ENCODE measurements around the gene BACH2.
"Not testable (repeated sequence)": the region's sequence is repeated elsewhere in the genome, so short reads cannot be mapped to it uniquely, and the experiment has no call there.

Gene BACH2
- total RNA-seq, result 72.9 to 112 reads per million in 2 donors

DNA sequence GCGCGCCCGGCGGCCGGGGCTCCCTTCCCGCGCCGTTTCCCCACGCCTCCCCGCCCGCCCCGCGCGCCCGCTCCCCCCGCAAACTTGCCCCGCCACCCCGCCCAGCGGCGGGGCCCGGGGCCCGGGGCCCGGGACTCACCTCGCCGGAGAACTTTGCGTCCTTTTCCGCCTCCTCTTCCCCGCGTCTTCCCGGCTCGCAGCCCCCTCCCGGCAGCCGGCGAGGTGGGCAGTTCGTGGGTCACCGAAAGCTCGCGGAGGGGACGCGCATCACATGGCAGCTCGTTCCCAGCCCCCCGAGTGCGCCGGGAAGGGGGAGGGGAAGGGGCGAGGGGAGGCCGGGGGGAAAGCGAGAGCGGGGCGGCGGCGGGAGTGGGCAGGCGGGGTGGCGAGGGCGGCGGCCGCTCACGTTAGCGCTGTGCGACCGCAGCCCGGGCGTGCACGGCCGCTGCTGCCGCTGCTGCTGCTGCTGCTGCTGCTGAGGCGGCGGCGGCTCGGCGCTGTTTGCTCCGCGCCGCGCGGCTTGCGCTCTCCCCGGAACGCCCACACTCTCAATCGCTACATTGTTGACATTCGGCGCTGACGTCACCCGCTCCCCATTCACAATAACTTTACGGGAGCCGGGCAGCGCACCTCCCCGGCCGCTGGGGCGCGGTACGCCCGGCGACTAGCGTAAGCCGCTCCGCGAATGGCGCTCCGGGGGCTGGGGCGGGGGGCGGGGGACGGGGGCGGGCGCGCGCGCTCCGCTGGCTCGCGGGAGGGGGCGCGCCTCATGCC lies at the start of gene BACH2:
TSS of gene BACH2 (minus strand) at position 503 of the 774 bp plus-strand sequence. CDS start 287,999 bp downstream, outside the sequence.
- peak; percentile 93 for DNase-seq

DNA sequence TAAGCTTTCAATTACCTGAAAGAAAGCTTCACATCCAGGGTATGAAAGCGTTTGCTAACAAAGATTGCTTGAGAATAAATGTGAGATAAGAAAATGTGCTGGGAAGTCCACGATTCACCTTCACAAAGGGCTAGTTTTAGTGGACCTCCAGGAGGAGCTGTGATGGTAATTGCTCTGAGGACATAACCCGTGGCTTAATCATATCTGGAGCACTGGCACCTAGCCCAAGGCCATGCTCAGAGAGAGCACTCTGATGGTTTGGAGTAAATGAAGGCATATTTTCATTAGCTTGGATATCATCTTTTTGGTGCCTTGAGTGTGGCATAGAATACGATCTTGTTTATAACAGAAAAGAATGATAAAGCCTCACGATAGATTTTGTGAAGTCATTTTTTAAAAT lies 46.9 kb upstream of the BACH2 start:
- DNase-seq, result no peak

DNA sequence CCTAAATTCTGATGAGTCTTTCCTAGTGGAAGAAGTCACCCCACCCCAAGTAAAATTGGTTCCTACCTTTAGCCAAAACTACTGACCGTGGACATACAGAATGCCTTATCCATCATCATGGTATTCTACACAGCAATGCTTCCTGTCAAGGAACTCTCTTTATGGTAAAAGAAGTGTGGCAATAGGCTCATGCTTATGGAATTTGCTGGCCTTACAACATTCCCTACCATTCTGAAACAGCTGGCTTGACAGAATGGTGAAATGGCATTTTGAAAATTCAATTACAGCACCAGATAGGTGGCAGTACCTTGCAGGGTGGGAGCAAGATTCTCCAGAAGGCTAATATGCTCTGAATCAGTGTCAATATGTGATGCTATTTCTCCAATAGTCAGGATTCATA lies 41.8 kb upstream of the BACH2 start:
- DNase-seq, result no peak

DNA sequence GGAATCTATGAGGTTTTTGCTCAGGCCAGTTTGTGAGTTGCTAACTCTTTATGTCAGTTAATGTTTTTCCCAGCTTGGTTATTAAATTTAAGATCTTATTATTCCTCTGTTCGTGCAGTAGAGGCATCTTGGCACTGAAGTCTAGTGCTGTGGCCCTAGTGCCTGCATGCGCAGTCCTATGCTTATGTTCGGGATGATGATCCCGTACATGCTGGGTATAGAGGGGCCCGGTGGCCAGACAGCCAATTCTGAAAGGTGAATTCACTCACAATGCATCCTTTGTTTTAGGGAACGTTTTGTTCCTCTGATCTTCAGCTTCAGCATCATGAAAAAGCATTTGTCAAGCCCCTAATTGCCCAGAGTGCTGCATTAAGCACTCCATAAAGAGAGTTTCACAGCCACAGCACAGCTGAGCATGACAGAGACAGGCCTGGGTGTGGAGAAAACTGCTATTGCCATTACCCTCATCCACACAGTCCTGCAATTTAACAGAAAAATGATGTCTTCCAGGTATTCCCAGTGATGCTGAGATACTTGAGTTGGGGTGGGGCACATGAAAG lies 39.8 kb upstream of the BACH2 start:
- no peak for DNase-seq

GRCh38 chr6:90333928-90334327 lies 37.3 kb upstream of the BACH2 start:
- DNase-seq, result no peak

- not testable (repeated sequence) for DNase-seq
Measured at GRCh38 chr6:90332978-90333543, 36.4 kb upstream of the BACH2 start.

DNA sequence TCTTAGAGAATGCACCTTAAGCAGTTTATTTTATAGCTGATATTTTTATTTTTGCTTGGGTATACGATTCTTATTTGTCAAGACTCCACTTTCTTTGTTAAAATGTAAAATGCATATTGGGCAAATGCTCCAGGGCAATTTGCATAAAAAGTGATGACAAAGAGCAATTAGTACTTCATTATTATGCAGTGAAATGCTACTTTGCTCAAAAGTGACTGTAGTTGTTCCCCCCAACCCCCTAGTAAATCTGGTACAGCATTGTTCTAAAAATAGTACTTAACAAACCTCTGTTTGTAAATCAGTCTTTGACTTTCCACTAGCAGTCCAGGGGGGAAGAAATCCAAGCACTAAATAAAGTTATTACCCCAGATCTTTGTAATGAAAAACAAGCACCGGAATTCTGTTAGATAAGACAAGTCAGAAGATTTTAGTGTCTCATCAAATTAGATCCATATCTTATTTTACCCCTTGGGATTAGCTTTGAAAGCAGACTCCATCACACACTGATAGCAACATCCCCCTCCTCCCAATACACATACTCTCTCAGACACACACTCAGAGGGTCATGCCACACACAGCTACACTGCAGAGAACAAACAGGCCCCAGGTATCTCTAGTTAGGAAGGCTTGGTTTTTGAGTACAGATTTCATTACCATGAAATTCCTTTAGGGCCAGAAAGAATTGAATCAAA lies 32.9 kb upstream of the BACH2 start:
- DNase-seq, result no peak

GRCh38 chr6:90328004-90328403 lies 31.4 kb upstream of the BACH2 start:
- DNase-seq, result no peak

- DNase-seq, result no peak
Measured at GRCh38 chr6:90326404-90327057, 29.9 kb upstream of the BACH2 start.

- DNase-seq, result no peak
Measured at GRCh38 chr6:90323706-90324105, 27.1 kb upstream of the BACH2 start.

DNA sequence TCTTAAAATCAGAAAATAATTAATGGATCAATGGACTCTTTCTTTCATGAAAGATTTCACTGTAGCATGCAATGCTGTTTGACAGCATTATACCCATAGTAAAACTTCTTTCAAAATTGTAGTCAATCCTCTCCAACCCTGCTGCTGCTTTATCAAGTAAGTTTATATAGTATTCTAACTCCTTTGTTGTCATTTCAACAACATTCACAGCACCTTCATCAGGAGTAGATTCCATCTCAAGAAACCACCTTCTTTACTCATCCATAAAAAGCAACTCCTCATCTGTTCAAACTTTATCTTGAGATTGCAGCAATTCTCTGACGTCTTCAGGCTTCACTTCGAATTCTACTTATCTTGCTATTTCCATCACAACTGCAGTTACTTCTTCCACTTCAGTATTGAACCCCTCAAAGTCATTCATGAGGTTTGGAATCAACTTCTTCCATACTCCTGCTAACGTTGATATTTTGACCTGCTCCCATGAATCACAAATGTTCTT lies 26.4 kb upstream of the BACH2 start:
- DNase-seq, result no peak

- no peak for DNase-seq
Measured at GRCh38 chr6:90319979-90320685, 23.5 kb upstream of the BACH2 start.

DNA sequence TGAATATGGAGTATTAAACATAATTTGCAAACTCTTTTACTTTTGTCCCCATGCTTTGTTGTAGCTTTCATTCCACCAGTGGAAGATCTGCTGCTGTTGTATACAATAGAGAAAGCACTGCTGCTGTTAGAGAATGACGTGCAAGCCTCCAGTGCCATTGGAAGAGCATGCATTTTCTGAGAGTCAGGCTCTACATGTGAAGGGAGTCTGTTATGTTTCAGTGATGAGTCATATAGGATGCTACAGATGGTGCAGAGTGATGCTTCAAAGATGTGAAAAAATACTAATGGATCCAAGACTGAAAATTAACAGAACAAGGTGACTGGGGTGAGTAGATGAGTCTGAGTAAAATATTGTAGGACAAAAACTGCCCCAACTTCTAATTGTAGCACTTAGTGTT lies 22.4 kb upstream of the BACH2 start:
- DNase-seq, result no peak

DNA sequence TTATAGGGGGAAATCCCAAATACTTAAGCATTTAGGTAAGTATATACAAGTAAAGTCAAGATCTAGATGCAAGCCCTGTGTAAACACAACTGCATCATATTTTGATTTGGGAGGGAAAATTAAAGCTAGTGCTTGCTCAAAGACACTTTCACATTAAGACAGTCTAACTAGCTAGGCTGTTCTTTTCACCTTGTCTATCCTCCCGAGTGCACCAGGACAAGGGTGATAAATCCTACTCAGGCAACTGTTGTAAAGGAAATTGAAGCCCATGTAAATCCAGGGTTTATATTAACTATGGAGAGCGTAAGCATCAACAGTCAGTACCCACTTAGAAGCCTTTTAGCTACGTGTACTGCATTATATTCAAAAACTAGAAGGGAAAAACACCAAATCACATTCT lies 19.3 kb upstream of the BACH2 start:
- no peak for DNase-seq

GRCh38 chr6:90315354-90315950 lies 18.8 kb upstream of the BACH2 start:
- no peak for DNase-seq

- DNase-seq, result no peak
Measured at GRCh38 chr6:90314514-90314913, 17.9 kb upstream of the BACH2 start.

- DNase-seq, result no peak
Measured at GRCh38 chr6:90311569-90311968, 14.9 kb upstream of the BACH2 start.

DNA sequence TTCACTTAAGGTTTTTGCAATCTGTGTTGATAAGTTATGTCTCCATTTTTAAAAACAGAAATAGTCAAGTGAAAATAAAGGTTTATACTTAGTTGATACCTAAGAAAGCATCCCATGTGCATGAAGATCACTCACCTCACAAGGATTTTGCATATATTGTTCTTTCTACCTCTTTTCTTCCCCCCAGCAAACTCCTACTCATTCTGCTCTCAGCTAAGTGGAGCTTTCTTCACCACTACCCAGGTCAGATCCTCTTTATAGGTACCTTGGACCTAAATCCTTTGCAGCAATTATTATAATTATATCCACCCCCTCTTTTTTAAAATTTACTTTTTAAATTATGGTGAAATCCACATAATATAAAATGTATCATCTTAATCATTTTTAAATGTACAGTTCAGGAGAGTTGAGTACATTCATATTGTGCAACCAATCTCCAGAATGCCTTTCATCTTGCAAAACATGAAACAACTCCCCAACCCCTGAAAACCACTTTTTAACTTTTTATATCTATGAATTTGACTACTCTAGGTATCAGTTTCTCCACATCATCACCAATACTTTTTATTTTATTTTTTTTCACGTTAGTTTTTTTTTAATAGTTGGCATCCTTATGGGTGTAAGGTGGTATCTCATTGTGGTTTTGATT lies 9.3 kb upstream of the BACH2 start:
- DNase-seq, result no peak

- no peak for DNase-seq
Measured at GRCh38 chr6:90304308-90304707, 7.7 kb upstream of the BACH2 start.

DNA sequence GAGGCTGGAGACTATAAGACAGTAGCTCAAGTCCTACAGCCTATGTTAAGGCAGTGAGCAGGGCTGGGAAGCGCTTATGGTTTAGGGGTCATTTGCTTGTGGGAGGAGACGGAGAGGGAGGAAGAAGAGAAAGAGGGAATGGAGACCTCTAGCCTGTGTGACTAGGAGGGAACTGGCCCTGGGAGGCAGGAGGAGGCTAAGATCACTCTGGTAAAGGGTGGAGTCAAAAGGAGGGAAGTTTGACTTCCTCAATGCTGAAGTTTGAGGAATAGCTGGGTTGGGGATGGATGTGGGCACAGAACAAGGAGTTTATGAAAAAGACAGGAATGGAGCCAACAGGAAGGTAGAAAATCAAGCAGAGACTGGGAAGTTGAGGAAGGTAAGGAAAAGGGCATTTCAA lies 6.4 kb upstream of the BACH2 start:
- DNase-seq, result no peak

GRCh38 chr6:90302320-90302719 lies 5.7 kb upstream of the BACH2 start:
- DNase-seq, result no peak
